Tibial nerve (tissue), 4 donors: ENCODE measurements around the gene PXMP4. TPM values are rescaled to one million over a fixed set of nuclear protein-coding genes. Genes with fewer than 3 reads are reported as not detected.

Source experiments
- DNase-seq, 2 donors: peaks; one replicate each; pipeline ENCODE4 v3.0.0-alpha.2; 2019; ENCODE audit warnings: low spot score in 2 of 2
- H3K27ac ChIP-seq, 4 donors: fragments of 200-600 bp; sonication (generic) in 3 of 4; one replicate each; pipeline ENCODE4 v1.5.1; 2017 to 2019; ENCODE audit warnings: mild to moderate bottlenecking in 1 of 4
- H3K27me3 ChIP-seq, 2 donors: fragments of 200-600 bp; sonication (generic) in 1 of 2; one replicate each; pipeline versions ENCODE4 v1.5.1 to v1.6.0; 2017 to 2019
- H3K36me3 ChIP-seq, 3 donors: fragments of 200-600 bp; sonication (generic); one replicate each; pipeline ENCODE4 v1.5.1; 2018 to 2019
- H3K4me1 ChIP-seq, 4 donors: fragments of 200-600 bp; sonication (generic) in 3 of 4; one replicate each; pipeline ENCODE4 v1.5.1; 2017 to 2019
- H3K4me3 ChIP-seq, 4 donors: fragments of 200-600 bp; sonication (generic) in 3 of 4; one replicate each; pipeline ENCODE4 v1.5.1; 2017 to 2019; ENCODE audit warnings: mild to moderate bottlenecking in 1 of 4, moderate library complexity in 1 of 4
- H3K9me3 ChIP-seq, 4 donors: fragments of 200-600 bp; sonication (generic) in 3 of 4; one replicate each; pipeline ENCODE4 v1.5.1; 2017 to 2019
- EP300 ChIP-seq, 2 donors: sonication (generic); formaldehyde crosslinking; IDR thresholded peaks; one replicate each; pipeline ENCODE4 v1.6.1; 2017; ENCODE audit warnings: antibody characterized with exemption in 2 of 2, mild to moderate bottlenecking in 1 of 2
- POLR2A ChIP-seq, 2 donors: fragments of 450-650 bp; IDR thresholded peaks; one replicate each; pipeline ENCODE4 v1.6.1; 2017; ENCODE audit warnings: antibody characterized with exemption in 2 of 2, mild to moderate bottlenecking in 2 of 2, moderate library complexity in 2 of 2
- WGBS, 2 donors: methylation state at CpG; one replicate each; pipeline ENCODE4 v1.1.5; 2018; 5-methylcytosine and 5-hydroxymethylcytosine counted together
- total RNA-seq, 4 donors: library from RNA; depleted of rRNA; stranded (reverse); fragments of >200 nt; gene quantifications; one replicate each; pipeline ENCODE4 v1.1.0, GENCODE V29; 2016
- TF ChIP-seq, protein P1 (sequence below), 5 experiments: fragments of 200-600 bp in 3 of 5; fragments of 450-650 bp in 2 of 5; sonication (generic) in 3 of 5; IDR thresholded peaks; one replicate each; pipeline ENCODE4 v1.5.1; 2016 to 2019; ENCODE audit warnings: antibody characterized with exemption in 5 of 5, mild to moderate bottlenecking in 3 of 5, moderate library complexity in 2 of 5

PXMP4 gene
- total RNA-seq, 4 donors from 2014 or later: 5.1 to 9.6 (median 8.6) TPM

DNA sequence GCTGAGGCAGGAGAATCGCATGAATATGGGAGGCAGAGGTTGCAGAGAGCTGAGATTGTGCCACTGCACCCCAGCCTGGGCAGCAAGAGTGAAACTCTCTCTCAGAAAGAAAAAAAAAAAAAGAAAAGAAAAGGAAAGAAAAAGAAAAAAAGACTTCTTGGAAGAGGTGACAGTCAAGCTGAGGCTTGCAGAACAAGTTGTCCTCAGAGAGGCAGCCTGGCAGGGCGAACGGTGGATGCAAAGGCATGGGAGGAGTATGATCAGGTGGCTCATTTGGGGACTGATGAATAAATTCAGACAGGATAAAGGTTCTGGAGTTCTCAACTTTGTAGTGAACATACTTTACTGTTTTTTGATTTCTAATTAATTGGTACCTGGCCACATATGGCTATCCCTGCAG, 24.1 kb upstream of the PXMP4 start:
- Histone ChIP-seq H3K9me3 (no peaks in the 10 kb centered on the region), H3K4me1 (no peaks in the 10 kb centered on the region), H3K27ac (no peak overlapping the region), H3K4me3 (no peak overlapping the region), H3K27me3 (no peaks in the 10 kb centered on the region), H3K36me3 (peaks cover 0 to 35% (median 0%) of the 10 kb centered on the region in 3 donors)
- 90 to 91% methylated on average over 3 of the region's 3 CpGs for WGBS, 2 donors
- no peak for DNase-seq
- TF ChIP-seq, protein P1, sequence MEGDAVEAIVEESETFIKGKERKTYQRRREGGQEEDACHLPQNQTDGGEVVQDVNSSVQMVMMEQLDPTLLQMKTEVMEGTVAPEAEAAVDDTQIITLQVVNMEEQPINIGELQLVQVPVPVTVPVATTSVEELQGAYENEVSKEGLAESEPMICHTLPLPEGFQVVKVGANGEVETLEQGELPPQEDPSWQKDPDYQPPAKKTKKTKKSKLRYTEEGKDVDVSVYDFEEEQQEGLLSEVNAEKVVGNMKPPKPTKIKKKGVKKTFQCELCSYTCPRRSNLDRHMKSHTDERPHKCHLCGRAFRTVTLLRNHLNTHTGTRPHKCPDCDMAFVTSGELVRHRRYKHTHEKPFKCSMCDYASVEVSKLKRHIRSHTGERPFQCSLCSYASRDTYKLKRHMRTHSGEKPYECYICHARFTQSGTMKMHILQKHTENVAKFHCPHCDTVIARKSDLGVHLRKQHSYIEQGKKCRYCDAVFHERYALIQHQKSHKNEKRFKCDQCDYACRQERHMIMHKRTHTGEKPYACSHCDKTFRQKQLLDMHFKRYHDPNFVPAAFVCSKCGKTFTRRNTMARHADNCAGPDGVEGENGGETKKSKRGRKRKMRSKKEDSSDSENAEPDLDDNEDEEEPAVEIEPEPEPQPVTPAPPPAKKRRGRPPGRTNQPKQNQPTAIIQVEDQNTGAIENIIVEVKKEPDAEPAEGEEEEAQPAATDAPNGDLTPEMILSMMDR (IDR thresholded peaks at IDR 0.05): no peak
- TF ChIP-seq POLR2A (IDR thresholded peaks at IDR 0.05) (no peak), EP300 (IDR thresholded peaks at IDR 0.05) (no peak)

DNA sequence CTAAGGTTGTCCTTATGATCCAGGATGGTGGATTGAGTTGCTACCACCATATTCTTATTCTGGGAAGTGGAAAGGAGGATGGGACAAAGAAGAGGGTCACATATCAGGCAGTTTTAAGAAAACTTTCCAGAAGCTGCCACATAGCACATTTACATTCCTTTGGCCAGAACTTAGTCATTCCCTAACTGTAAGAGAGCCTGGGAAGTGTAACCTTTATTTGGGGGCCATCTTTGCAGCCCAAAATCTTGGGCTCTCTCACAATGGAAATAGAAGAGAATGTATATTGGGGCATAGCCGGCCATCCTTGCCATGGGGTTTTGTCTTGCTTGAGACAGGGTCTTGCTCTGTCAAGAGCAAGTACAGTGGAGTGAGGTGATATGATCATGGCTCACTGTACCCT, 20.1 kb upstream of the PXMP4 start:
- no peaks in the 10 kb centered on the region for H3K27me3 ChIP-seq
- no peak for DNase-seq
- peaks cover 0 to 8% (median 0%) of the 10 kb centered on the region in 3 donors for H3K36me3 ChIP-seq
- no peak for TF ChIP-seq EP300 (IDR thresholded peaks at IDR 0.05)
- TF ChIP-seq, protein P1 (IDR thresholded peaks at IDR 0.05): no peak
- TF ChIP-seq POLR2A (IDR thresholded peaks at IDR 0.05): no peak
- 77 to 100% methylated on average over 1 of the region's 1 CpG for WGBS, 2 donors
- H3K27ac ChIP-seq: no peak overlapping the region
- H3K4me1 ChIP-seq: no peaks in the 10 kb centered on the region
- peaks cover 0 to 21% (median 5%) of the 10 kb centered on the region in 4 donors for H3K9me3 ChIP-seq
- no peak overlapping the region for H3K4me3 ChIP-seq

DNA sequence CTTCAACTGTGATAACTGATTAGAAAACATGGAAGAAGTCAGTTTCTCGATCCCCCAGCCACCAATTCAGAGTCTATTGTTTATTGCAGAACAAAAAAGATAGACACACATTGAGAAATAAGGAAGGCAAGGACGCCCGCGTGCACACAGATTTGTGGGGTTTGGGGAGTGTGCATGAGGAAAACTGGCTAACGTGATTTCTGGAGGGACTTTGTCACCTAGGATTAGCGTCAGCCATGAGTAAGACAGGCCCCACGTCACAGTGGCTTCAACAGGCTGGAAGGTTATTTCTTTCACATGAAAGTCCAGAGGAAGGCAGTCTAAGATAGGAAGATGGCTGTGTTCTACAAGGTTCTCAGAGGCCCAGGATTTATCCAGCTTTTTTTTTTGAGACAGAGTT, 19.4 kb upstream of the PXMP4 start:
- WGBS, 2 donors: 83 to 87% methylated on average over 7 of the region's 7 CpGs
- Histone ChIP-seq H3K36me3 (peaks cover 0 to 1% (median 0%) of the 10 kb centered on the region in 3 donors), H3K4me3 (no peak overlapping the region), H3K27me3 (no peaks in the 10 kb centered on the region), H3K9me3 (peaks cover 0 to 21% (median 5%) of the 10 kb centered on the region in 4 donors), H3K4me1 (peaks cover 0 to 6% (median 2%) of the 10 kb centered on the region in 4 donors), H3K27ac (no peak overlapping the region)
- no peak for TF ChIP-seq EP300 (IDR thresholded peaks at IDR 0.05)
- TF ChIP-seq, protein P1 (IDR thresholded peaks at IDR 0.05): no peak
- no peak for TF ChIP-seq POLR2A (IDR thresholded peaks at IDR 0.05)
- no peak for DNase-seq

DNA sequence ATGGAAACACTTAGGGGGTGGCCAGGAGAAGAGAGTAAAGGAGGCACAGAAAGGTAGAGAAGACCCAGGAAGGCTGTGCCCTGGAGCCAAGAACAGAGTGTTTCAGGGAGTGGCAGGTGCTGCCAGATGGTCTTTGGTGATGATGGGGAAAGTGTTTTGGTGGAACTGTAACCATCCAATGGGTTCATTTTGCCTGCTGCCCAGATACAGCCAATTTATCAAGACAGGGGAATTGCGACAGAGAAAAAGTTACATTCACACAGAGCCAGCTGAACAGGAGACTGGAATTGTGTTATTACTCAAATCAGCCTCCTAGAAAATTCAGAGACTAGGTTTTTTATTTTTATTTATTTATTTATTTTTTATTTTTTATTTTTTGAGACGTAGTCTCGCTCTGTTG, 16.9 kb upstream of the PXMP4 start:
- Histone ChIP-seq H3K36me3 (no peaks in the 10 kb centered on the region), H3K4me1 (peaks cover 0 to 27% (median 20%) of the 10 kb centered on the region in 4 donors), H3K9me3 (peaks cover 0 to 21% (median 5%) of the 10 kb centered on the region in 4 donors), H3K27me3 (no peaks in the 10 kb centered on the region), H3K4me3 (no peak overlapping the region), H3K27ac (no peak overlapping the region)
- no peak for DNase-seq
- 95 to 96% methylated on average over 3 of the region's 3 CpGs for WGBS, 2 donors
- TF ChIP-seq POLR2A (IDR thresholded peaks at IDR 0.05) (no peak), EP300 (IDR thresholded peaks at IDR 0.05) (no peak)
- TF ChIP-seq, protein P1 (IDR thresholded peaks at IDR 0.05): no peak

DNA sequence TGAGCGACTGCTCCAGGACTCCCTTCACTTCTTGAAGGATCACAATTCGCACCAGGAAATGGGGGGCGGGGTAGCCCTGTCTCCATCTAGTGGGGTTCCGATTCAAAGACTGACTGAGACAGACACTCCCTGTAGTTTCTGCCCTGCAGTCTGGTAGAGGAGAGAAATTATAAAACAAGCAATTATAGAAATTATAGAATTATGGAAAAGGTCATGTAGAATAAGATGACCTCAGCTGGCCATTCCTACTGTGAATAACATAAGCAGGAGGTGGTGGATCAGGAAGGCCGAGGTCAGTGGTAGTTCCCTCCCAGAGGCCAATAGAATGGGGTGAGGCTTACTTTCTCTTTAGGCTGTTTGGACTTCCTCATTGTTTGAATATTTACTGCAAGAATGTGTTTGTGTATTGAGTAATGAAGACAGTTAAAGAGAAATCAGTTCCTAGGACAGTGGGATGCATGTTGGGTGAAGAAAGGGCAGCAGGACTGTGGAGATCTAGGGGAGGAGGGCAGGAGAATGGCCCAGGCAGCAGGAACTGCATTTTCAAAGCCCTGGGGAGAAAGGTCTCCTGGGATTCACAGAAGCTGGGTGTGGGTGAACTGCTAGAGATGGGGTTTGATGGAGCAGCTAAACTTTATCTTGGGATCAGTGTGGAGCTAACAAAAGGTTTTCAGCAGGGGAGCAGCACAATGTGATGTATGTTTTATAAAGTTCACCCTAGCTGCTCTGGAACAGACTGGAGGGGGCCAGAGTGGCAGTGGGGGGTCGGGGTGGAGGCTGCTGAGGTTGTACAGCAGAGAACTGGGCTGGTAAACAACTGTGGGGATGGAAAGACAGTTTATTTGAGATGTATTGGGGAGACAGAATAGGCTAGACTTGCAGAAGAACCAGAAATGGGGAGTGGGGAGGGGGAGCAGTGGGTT, 13.8 kb upstream of the PXMP4 start:
- DNase-seq: peak in 1 of 2 donors; percentile 34
- Histone ChIP-seq H3K4me1 (peaks cover 0 to 29% (median 24%) of the 10 kb centered on the region in 4 donors), H3K27me3 (no peaks in the 10 kb centered on the region), H3K27ac (peak overlapping the region; percentile 32 to 96 (median 94)), H3K36me3 (no peaks in the 10 kb centered on the region), H3K9me3 (peaks cover 0 to 21% (median 5%) of the 10 kb centered on the region in 4 donors), H3K4me3 (peak overlapping the region in 1 of 4 donors; percentile 68)
- peak in 1 of 2 donors; percentile 25 for TF ChIP-seq EP300 (IDR thresholded peaks at IDR 0.05)
- TF ChIP-seq, protein P1 (IDR thresholded peaks at IDR 0.05): peak in 1 of 5 experiments; percentile 10
- TF ChIP-seq POLR2A (IDR thresholded peaks at IDR 0.05): no peak
- WGBS, 2 donors: 27 to 32% methylated on average over 6 of the region's 6 CpGs
